B cell (primary cell): ENCODE data around the gene CAPN11.

ENCODE experiments used
- CTCF ChIP-seq: fragments of 200-600 bp; IDR thresholded peaks from one replicate; pipeline ENCODE4 v1.8.0; 2022; ENCODE audit warnings: antibody characterized with exemption, mild to moderate bottlenecking
- EZH2 ChIP-seq: IDR thresholded peaks from 2 replicates; pipeline ENCODE4 v1.6.1; 2012; ENCODE audit warnings: borderline replicate concordance, low read depth, mild to moderate bottlenecking, moderate library complexity, low read length; ENCODE audit not compliant: insufficient read depth, poor library complexity, severe bottlenecking

GRCh38 chr6:44198684-44199083 is 40.1 kb downstream of the CAPN11 start:
- TF ChIP-seq CTCF (no peak), EZH2 (no peak)
